Measurements from ENCODE around the gene HOXD4.

The HOXD4 gene

GRCh38 chr2:176112375-176113302 is 38.7 kb upstream of the HOXD4 start:
- H3K4me3 ChIP-seq (ENCODE audit: low read length), result no peak overlapping the region
- DNase-seq (ENCODE audit: low read depth, low spot score), result no peak

GRCh38 chr2:176114120-176114929 is 37.0 kb upstream of the HOXD4 start:
- H3K4me3 ChIP-seq (ENCODE audit: low read length), result no peak overlapping the region
- DNase-seq (ENCODE audit: low read depth, low spot score), result no peak

- no peak for DNase-seq (ENCODE audit: low read depth, low spot score)
Observed at GRCh38 chr2:176114930-176115625, 36.3 kb upstream of the HOXD4 start.

GRCh38 chr2:176115883-176116813 is 35.2 kb upstream of the HOXD4 start, which contains the start of gene HOXD10:
Gene HOXD10, plus strand, starts transcription at chr2:176116778. Its CDS starts 56 bp downstream, at chr2:176116834.
- no peak for DNase-seq (ENCODE audit: low read depth, low spot score)

More at GRCh38 chr2:176114930-176115625, 36.3 kb upstream of the HOXD4 start:
- H3K4me3 ChIP-seq (ENCODE audit: low read length), result no peak overlapping the region

GRCh38 chr2:176117162-176117822 is 34.1 kb upstream of the HOXD4 start:
- no peak for DNase-seq (ENCODE audit: low read depth, low spot score)
- H3K4me3 ChIP-seq (ENCODE audit: low read length), result no peak overlapping the region

More at GRCh38 chr2:176115883-176116813, 35.2 kb upstream of the HOXD4 start, which contains the start of gene HOXD10:
- no peak within 1 kb of the TSS for H3K4me3 ChIP-seq (ENCODE audit: low read length)

GRCh38 chr2:176117823-176118371 is 33.5 kb upstream of the HOXD4 start:
- no peak overlapping the region for H3K4me3 ChIP-seq (ENCODE audit: low read length)

GRCh38 chr2:176118601-176119339 is 32.6 kb upstream of the HOXD4 start:
- DNase-seq (ENCODE audit: low read depth, low spot score), result peak; percentile 38
- no peak overlapping the region; the same call in 1 of the 2 replicates for H3K4me3 ChIP-seq (ENCODE audit: low read length)

More at GRCh38 chr2:176117823-176118371, 33.5 kb upstream of the HOXD4 start:
- DNase-seq (ENCODE audit: low read depth, low spot score), result no peak

GRCh38 chr2:176120364-176121189 is 30.8 kb upstream of the HOXD4 start:
- DNase-seq (ENCODE audit: low read depth, low spot score), result no peak
- no peak overlapping the region for H3K4me3 ChIP-seq (ENCODE audit: low read length)

- H3K4me3 ChIP-seq (ENCODE audit: low read length), result no peak overlapping the region
- DNase-seq (ENCODE audit: low read depth, low spot score), result no peak
Observed at GRCh38 chr2:176121190-176122051, 29.9 kb upstream of the HOXD4 start.

GRCh38 chr2:176122052-176122682 is 29.2 kb upstream of the HOXD4 start:
- no peak for DNase-seq (ENCODE audit: low read depth, low spot score)
- H3K4me3 ChIP-seq (ENCODE audit: low read length), result no peak overlapping the region

- no peak for DNase-seq (ENCODE audit: low read depth, low spot score)
Observed at GRCh38 chr2:176122683-176123410, 28.5 kb upstream of the HOXD4 start, which contains the start of gene HOXD9. Gene HOXD9, plus strand, starts transcription at chr2:176122719. Its CDS starts 50 bp downstream, at chr2:176122769.

GRCh38 chr2:176123411-176124109 is 27.8 kb upstream of the HOXD4 start:
- no peak overlapping the region for H3K4me3 ChIP-seq (ENCODE audit: low read length)

More at GRCh38 chr2:176122683-176123410, 28.5 kb upstream of the HOXD4 start, which contains the start of gene HOXD9:
- H3K4me3 ChIP-seq (ENCODE audit: low read length), result no peak within 1 kb of the TSS

More at GRCh38 chr2:176123411-176124109, 27.8 kb upstream of the HOXD4 start:
- DNase-seq (ENCODE audit: low read depth, low spot score), result no peak
